HG03575 (cell line): ENCODE results near the gene IL1RN.
"Not testable (repeated sequence)": the region's sequence is repeated elsewhere in the genome, so short reads cannot be mapped to it uniquely, and the experiment has no call there.

Experiments used
- ATAC-seq: cut with Tn5 transposase; IDR thresholded peaks from one replicate; pipeline ENCODE4 v1.9.1; 2021; ENCODE audit not compliant: unreplicated experiment, insufficient number of reproducible peaks, low FRiP score; ENCODE audit errors: extremely low read depth

IL1RN gene, protein sequence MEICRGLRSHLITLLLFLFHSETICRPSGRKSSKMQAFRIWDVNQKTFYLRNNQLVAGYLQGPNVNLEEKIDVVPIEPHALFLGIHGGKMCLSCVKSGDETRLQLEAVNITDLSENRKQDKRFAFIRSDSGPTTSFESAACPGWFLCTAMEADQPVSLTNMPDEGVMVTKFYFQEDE

DNA sequence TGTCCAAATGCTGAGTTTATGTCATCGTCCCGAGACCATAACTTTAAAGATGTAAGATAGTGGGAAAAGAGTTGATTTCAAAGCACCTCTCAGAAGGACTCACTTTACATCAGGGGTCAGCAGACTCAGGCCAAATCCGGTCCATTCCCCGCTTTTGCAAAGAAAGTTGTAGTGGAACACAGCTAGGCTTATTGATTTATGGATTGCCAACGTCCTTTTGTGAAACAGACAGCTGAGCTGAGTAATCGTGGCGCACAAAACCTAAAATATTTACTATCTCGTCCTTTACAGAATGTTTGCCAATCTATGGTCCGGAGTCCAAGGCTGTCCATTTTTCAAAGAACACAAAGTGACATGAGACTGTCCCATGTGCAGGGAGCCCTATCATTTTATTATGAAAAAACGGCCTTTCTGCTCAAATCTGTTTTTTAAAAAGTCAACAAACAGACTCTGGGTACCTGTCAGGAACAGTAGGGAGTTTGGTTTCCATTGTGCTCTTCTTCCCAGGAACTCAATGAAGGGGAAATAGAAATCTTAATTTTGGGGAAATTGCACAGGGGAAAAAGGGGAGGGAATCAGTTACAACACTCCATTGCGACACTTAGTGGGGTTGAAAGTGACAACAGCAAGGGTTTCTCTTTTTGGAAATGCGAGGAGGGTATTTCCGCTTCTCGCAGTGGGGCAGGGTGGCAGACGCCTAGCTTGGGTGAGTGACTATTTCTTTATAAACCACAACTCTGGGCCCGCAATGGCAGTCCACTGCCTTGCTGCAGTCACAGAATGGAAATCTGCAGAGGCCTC lies at the start of gene IL1RN:
TSS of gene IL1RN (plus strand) at position 754 of the 801 bp plus-strand sequence. CDS start at position 781, 27 bp downstream.
- ATAC-seq, result no peak

DNA sequence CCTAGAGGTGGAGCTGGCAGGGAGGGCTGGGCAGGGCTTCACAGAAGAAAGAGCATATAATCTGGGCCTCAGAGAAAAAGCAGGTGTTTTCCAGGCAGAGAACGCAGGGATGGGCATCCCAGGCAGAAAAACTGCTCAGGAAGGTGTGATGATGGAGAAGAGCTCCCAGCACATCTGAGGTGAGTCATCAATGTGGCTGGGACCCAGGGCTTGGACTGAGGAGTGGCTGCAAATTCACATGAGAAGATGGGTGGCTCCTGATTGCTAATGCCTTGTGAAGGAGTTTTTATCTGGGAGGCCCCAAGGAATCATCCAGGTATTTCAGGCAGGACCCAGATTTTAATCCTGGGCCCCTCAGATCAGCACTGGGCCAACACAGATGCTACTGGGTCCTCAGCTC lies 49.5 kb upstream of the IL1RN start:
- no peak for ATAC-seq

DNA sequence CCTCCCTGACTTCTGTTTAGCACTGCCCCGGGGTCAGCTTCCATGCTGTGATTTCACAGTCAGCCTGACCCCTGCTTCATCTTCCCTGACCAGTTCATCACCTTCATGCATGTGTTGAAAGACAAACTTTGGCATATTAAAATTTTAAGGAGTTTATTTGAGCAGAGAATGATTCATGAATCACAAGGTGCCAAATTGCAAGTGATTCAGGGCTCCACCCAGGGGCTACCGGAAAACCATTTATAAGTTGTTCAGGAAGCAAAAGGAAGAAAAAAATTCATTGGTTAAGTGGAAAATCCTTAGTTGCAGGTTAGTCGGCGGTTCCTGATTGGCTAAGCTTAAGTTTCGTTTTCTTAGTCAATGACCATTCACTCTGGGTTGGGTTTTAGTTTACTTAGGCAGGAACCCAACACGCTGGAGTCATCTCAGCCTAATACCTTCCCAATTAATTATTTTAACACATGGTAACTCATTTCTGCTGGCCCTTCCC lies 49.0 kb upstream of the IL1RN start:
- ATAC-seq, result no peak

DNA sequence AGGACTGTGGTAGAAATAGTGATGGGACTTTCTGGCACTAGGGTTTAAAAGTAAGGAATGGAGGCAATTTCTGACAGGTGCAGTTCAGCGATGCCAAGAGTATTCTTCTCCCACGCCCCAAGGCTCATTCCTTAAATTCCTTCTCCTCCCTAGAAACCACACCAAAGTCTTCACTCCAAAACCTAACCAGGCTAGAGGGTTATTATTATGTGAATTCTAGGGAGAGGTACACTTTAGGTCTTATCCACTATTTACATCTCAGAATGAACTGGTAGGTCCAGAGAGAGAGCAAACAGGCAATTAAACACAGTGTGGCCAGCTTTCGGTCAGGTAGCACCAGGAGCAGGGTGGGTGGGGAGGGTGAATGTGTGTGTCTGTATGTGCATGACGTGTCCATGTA lies 48.3 kb upstream of the IL1RN start:
- no peak for ATAC-seq

DNA sequence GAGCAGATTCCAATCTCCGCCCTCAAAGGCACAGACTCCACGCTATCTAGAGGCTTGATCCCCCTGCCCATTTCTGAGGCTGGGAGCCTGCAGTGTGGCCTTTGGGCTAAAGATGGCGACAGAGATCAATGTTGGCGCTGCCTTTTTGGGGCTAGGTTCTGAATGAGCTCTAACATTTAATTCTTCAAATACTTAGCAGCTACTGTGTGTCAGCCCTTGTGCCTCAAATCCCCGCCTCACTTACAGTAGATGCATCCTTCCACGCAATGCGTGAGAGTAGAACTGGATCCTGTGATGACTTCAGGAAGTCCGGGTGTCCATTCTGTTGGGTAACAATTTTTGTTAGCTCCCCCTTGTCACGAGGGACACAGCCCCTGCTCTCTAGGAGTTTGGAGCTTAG lies 47.3 kb upstream of the IL1RN start:
- ATAC-seq, result no peak

DNA sequence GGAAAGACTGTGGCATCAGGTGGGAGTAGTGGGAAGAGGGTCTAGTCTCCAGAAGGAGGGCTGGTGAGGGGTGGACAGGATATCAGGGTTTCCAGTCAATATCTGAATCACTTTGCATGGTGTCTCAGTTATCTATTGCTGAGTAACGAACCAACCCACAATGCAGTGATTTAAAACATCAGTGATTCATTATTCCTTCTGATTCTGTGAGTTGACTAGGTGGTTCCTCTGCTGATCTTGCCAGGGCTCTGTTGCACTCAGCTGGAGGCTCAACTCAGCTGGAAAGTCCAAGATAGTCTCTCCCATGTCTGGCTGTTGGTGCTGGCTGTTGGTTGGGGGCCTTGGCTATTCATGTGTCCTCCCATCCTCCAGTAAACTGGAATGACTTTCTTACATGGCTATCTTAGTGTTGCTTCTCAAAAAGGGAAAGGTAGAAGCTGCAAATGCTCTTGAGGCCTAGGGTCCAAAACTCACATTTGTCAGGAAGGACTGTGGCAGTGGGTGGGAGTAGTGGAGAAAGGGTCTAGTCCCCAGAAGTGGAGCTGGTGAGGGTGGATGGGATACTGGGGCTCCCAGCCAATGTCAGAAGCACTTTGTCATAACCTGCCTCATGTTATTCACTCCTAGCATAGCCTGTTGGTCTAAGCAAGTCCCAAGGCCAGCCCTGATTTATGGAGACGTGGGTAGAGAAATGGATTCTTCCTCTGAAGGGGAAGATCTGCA lies 45.7 kb upstream of the IL1RN start:
- ATAC-seq, result no peak

DNA sequence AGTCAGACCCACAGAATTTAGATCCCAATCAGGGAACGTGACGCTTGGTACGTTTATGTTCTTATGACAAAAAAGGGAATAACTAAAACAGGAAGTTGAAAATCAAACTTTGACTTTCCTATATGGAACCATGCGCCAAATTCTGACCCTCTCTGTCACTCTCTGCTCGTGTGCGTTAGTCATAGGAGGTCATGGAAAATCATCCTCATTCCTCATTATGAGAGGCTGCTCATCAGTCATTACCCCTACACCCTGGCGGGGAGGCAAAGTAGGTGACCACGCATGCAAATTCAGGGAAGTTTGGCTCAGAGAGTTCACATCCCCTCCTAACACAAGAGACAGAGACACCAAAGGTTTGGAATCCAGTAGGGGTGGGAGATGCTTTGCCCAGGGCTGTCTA lies 44.1 kb upstream of the IL1RN start:
- ATAC-seq, result no peak

DNA sequence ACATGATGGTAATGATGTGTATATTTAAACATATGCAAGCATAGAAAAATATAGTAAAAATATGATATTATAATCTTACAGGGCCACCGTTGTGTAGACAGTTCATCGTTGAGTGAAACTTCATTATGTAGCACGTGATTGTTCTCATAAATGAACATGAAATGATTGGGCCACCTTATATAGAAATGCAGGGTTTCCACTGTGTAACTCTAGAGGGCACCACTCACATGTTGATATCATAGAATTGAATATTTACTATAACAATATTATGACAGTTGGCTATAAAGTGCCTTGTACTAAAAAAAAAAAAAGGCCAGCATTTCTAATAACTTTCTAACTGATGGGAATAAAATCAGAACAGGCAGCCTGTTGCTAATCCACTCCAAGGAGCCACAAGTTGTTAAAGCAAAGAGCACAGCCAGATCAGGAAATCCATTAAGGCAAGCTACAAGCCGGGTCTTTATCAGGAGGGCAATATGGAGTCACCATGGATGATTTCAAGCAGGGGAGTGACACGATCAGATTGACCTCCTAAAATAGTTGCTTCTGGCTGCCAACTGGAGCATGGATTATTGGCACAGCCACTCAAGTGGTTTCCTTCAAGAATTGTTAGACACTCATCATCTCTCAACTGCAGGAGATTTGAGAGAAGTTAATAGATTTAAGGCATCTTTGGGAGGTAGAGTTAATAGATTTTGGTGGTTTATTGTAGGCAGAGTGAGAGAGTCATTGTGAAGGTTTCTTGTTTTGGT lies 43.0 kb upstream of the IL1RN start:
- ATAC-seq, result no peak

DNA sequence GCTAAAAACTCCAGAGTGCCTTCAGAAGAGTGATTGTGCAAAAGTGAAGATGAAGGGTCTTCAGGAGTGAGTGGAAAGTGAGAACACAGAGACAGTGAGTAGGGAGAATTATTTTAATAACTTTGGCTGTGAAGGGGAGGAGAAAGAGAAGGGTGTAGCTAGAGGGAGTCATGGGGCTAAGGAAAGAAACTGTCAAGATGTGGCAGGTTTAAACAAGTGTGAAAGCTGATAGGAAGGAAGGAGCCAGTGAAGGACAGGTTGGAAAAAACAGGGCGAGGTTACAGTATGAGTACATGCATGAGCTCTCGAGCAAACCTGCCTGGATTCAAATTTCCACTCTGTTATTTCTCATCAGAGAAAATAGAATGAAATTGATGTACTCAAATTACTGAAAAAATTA lies 41.9 kb upstream of the IL1RN start:
- no peak for ATAC-seq

DNA sequence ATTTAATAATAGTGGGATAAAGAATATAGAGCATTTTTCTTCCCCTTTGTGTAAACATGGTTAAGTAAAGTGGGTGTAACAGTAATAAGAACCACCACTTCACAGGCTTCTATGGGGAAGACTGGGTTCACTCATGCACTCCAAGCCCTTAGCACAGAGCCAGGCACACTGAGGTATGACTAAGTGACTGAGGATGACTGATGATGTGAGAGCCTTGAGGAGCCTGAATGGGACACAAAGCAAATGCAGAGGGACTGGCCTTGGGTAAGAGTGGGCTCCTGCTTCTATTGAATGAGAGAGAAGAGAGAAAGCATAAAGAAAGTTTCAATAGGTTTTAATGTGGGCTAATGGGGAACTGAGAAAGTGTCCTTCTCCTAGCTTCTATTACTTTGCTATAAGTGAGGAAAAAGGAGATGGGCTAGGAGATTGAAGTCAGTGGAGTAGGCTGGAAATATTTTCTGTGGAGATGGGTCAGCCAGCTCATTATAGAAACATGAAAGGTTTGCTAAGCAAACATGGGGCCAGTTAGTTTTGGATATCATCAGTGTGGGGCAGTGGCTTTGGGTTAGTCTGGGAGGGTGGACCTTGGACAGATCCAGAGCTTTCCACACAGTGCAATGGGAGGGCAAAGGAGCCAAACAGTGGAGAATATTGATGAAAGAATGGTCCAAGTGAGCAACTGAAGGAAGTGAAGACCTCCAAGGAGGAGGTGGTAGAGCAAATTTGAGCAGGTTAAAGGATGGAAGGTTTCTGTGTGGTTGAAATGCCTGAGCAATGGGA lies 39.0 kb upstream of the IL1RN start:
- ATAC-seq, result no peak

DNA sequence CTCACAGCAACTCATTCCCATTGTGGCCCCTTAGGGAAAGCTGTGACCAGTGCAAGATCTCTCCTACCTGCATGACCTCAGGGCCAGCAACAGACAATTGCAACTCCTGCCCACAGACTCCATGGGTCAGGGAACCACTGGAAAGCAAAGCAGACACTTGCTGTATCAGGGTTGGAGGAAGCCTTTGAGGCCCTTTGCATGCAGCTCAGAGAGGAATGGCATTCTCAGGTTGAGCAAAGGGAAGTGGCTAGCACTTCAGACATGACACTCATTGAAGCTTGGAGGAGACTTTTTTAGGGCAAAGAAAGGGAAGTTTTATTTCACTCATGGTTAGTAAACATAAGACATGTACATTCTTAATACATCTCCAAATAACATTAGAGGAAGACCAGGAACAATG lies 37.5 kb upstream of the IL1RN start:
- ATAC-seq, result no peak

DNA sequence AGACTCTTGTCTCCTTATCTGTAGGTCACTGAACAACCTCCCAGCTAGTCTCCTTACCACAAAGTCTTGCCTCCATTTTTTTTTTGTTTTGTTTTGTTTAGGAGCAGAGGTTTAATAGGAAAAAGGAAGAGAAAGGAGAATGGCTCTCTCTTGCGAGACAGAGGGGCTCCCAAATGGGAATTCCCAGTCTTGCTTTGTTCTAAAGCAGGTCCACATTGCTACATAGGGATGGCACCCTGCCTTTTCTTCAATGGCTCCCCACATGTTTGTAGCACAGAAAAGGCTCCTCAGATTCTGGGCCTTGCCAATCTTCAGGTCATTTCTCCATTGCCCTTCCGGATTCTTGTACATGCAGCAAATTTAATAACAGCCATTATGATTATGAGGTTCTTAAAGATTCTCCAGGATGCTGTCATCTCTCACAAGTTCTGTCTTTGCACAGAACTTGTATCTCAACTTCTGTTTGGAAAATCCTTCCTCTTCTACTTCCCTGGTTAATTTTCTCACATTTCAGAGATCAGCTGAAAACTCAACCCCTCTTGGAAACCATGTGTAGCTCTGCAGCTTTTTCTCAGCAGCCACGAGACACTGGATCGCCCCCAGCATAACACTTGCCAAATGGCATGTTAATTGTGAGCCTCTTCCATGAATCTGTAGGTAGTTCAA lies 36.0 kb upstream of the IL1RN start:
- ATAC-seq, result no peak

DNA sequence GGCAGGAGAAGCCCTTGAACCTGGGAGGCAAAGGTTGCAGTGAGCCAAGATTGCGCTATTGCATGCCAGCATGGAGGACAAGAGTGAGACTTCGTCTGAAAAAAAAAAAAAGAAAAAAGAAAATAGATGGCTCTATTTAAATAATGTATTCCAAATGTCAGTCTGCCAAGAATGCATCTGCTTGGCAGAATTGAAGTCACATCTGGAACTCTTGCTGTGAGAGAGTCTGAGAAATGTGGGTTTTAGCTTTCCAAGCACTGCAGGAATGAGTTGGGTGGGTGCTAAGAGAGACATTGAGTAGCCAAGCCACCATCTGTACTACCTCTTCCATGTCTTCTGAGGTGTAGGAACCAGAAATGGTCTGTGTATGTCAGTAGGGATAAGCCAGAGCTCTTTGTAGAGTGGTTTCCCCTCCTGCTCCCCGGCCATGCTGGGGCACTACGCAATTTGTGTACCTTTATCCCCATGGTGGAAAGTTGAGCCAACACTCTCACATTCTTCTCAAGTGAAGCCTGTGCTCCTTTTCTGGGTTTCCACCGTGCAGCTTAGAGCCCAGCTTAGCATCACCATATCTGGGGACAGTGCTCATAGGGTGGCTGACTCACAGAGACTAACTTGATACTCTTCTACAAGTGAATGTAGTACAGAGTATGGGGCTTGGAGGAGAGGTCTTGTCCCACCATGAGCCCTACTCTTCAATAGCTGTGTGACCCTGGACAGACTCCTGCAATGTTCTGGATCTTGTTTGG lies 34.4 kb upstream of the IL1RN start:
- ATAC-seq, result no peak

DNA sequence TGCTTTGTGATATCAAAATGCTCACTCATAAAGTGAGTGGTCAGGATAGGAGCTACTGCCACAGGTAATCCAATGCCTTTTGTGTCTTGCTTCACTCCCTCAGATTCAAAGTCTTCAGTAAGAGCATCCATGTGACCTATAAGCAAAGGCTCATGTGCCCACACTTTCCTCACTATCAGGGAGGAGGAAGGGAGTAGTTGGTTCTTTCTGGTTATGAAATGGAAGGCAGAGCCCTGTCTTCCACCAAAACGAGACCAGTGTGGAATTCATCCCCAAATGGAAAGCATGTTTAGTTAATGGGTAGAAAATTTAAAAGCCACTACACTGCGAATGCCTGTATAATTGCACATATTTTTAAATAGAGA lies 33.8 kb upstream of the IL1RN start:
- ATAC-seq, result no peak

DNA sequence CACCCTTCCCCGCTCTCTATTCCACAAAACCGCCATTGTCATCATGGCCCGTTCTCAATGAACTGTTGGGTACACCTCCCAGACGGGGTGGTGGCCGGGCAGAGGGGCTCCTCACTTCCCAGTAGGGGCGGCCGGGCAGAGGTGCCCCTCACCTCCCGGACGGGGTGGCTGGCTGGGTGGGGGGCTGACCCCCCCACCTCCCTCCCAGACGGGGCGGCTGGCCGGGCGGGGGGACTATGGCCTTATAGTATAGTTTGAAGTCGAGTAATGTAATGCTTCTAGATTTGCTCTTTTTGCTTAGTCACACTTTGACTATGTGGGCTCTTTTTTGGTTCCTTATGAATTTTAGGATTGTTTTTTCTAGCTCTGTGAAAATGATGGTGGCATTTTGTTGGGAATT lies 31.1 kb upstream of the IL1RN start:
- ATAC-seq, result not testable (repeated sequence)

DNA sequence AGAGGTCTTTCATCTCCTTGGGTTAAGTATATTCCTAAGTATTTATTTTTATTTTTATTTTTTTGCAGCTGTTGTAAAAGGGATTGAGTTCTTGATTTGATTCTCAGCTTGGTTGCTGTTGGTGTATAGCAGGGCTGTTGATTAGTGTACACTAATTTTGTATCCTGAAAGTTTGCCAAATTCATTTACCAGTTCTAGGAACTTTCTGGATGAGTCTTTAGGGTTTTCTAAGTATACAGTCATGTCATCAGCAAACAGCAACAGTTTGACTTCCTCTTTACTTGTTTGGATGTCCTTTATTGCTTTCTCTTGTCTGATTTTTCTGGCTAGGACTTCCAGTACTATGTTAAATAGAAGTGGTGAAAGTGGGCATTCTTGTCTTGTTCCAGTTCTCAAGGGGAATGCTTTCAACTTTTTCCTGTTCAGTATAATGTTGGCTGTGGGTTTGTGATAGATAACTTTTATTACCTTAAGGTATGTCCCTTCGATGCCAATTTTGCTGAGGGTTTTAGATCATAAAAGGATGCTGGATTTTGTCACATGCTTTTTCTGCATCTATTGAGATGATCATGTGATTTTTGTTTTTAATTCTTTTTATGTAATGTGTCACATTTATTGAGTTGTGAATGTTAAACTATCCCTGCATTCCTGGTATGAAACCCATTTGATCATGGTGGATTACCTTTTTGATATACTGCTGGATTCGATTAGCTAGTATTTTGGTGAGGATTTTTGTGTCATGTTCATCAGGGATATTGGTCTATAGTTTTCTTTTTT lies 30.4 kb upstream of the IL1RN start:
- ATAC-seq, result not testable (repeated sequence)

DNA sequence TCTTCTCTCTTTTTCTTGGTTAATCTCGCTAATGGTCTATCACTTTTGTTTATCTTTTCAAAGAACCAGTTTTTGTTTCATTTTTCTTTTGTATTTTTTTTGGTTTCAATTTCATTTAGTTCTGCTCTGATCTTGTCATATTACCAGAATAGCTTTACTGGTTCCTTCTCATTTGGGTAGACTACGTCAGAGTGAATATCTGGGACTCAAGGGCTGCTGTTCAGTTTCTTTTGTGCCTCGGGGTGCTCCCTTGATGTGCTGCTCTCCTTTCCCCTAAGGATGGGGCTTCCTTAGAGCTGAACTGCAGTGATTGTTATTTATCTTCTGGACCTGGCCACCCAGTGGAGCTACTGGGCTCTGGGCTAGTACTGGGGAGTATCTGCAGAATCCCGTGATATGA lies 29.4 kb upstream of the IL1RN start:
- no peak for ATAC-seq
